Skeletal muscle tissue (tissue), 4 donors: ENCODE results near the gene SEC16A. TPM values are rescaled to one million over a fixed set of nuclear protein-coding genes. Genes with fewer than 3 reads are reported as not detected.

ENCODE experiments used
- H3K27ac ChIP-seq: one replicate; pipeline ENCODE4 v1.7.0; 2013; ENCODE audit warnings: mild to moderate bottlenecking, low read depth, low read length, inconsistent platforms
- H3K27me3 ChIP-seq, 3 donors: one replicate each; pipeline ENCODE4 v1.7.0; 2013; ENCODE audit warnings: low read length in 3 of 3; ENCODE audit not compliant: control insufficient read depth in 3 of 3, insufficient read depth in 3 of 3
- H3K36me3 ChIP-seq, 3 donors: one replicate each; pipeline ENCODE4 v1.7.0; 2013; ENCODE audit warnings: low read length in 3 of 3; ENCODE audit not compliant: control insufficient read depth in 3 of 3, insufficient read depth in 3 of 3
- H3K4me1 ChIP-seq, 3 donors: one replicate each; pipeline ENCODE4 v1.7.0; 2013; ENCODE audit warnings: low read length in 3 of 3, mild to moderate bottlenecking in 3 of 3; ENCODE audit not compliant: control insufficient read depth in 3 of 3, insufficient read depth in 3 of 3
- H3K4me3 ChIP-seq, 3 donors: one replicate each; pipeline ENCODE4 v1.7.0; 2013; ENCODE audit warnings: low read length in 3 of 3
- H3K9ac ChIP-seq, 3 donors: one replicate each; pipeline ENCODE4 v1.7.0; 2013; ENCODE audit warnings: low read length in 3 of 3, mild to moderate bottlenecking in 3 of 3, moderate library complexity in 2 of 3, low read depth in 1 of 3
- H3K9me3 ChIP-seq, 3 donors: one replicate each; pipeline ENCODE4 v1.7.0; 2013; ENCODE audit warnings: low read length in 3 of 3; ENCODE audit not compliant: control insufficient read depth in 3 of 3
- total RNA-seq: library from RNA; depleted of rRNA; stranded (reverse); fragments of >200 nt; gene quantifications from one replicate; pipeline ENCODE4 v1.2.3, GENCODE V29; 2014
- donor health status: Osteomylitis.

SEC16A gene
- total RNA-seq, 1 donor from 2014 or later = 14.1 TPM

GRCh38 chr9:136441191-136441680 is 41.6 kb downstream of the SEC16A start:
- H3K27me3 ChIP-seq = no peaks in the 10 kb centered on the region
- peaks cover 19 to 36% (median 30%) of the 10 kb centered on the region in 3 donors for H3K4me1 ChIP-seq
- peaks cover 42 to 47% (median 45%) of the 10 kb centered on the region in 3 donors for H3K36me3 ChIP-seq
- H3K27ac ChIP-seq = no peak overlapping the region
- no peak overlapping the region for H3K9ac ChIP-seq
- H3K9me3 ChIP-seq = no peaks in the 10 kb centered on the region
- no peak overlapping the region for H3K4me3 ChIP-seq

DNA sequence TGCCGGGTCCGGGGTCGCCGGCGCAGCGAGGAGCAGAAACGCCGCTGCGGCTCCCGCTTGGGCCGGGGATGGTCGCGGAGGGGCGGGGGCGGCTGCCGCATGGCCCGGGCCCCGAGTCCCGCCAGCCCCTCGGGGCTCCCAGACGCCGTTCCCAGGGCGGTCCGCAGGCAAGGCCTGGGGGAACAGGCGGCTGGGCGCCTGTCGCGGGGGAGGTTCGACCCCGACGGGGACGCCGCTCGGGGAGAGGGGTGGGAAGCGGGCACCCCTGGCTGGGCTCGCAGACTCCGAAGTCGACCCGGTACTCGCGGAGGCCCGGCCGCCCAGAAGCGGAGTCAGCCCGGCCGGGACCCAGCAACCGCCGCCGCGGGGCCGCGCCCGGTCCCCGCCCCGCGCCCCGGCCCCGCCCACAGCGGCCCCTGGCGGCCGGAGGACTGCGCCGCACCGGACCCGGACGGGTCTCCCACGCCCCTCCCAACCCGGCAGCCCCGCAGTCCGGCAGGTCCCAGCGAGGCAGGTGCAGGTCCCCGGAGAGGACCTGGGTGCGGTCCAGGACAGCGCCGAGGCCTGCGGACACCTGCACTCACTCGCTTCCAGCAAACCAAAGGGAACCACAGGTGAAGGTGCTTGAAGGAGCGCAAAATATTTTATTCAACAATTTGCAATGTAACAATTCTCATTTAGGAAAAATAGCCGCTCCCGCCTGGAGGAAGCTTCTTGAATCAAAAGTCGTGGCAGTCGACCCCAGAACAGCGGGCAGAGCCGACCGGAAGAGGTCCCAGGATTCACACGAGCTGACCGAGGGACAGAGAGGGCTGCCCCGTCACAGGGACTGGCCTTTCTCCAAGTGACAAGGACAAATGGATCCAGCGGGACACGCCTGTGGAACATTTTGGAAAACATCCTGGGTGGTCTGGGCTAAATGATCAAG is 43.1 kb downstream of the SEC16A start, which contains the start of gene INPP5E:
TSS of gene INPP5E (minus strand) at position 365 of the 928 bp plus-strand sequence. CDS start 426 bp downstream, outside the sequence.
- H3K9me3 ChIP-seq = no peaks in the 10 kb centered on the region
- peaks cover 34 to 44% (median 36%) of the 10 kb centered on the region in 3 donors for H3K36me3 ChIP-seq
- H3K4me3 ChIP-seq = peak within 1 kb of the TSS; percentile 74 to 80 (median 79)
- peaks cover 19 to 36% (median 30%) of the 10 kb centered on the region in 3 donors for H3K4me1 ChIP-seq
- peak within 1 kb of the TSS; percentile 55 for H3K27ac ChIP-seq
- no peaks in the 10 kb centered on the region for H3K27me3 ChIP-seq
- peak within 1 kb of the TSS; percentile 75 to 86 (median 76) for H3K9ac ChIP-seq

- Histone ChIP-seq H3K36me3 (peaks cover 29 to 38% (median 31%) of the 10 kb centered on the region in 3 donors), H3K27ac (no peak overlapping the region)
These were observed 44.0 kb downstream of the SEC16A start for GRCh38 chr9:136438548-136439480.

GRCh38 chr9:136437839-136438547 is 44.8 kb downstream of the SEC16A start:
- Histone ChIP-seq H3K4me1 (peaks cover 19 to 36% (median 30%) of the 10 kb centered on the region in 3 donors), H3K27me3 (no peaks in the 10 kb centered on the region), H3K4me3 (peak overlapping the region; percentile 74 to 80 (median 79)), H3K9ac (peak overlapping the region; percentile 75 to 86 (median 76)), H3K27ac (no peak overlapping the region), H3K9me3 (no peaks in the 10 kb centered on the region), H3K36me3 (peaks cover 21 to 34% (median 24%) of the 10 kb centered on the region in 3 donors)

More at GRCh38 chr9:136438548-136439480, 44.0 kb downstream of the SEC16A start:
- Histone ChIP-seq H3K9me3 (no peaks in the 10 kb centered on the region), H3K4me1 (peaks cover 19 to 36% (median 30%) of the 10 kb centered on the region in 3 donors), H3K4me3 (peak overlapping the region; percentile 74 to 80 (median 79)), H3K27me3 (no peaks in the 10 kb centered on the region), H3K9ac (peak overlapping the region; percentile 75 to 86 (median 76))

- no peak overlapping the region for H3K27ac ChIP-seq
- peak overlapping the region; percentile 70 to 86 (median 75) for H3K9ac ChIP-seq
- H3K36me3 ChIP-seq = peaks cover 15 to 31% (median 22%) of the 10 kb centered on the region in 3 donors
These were observed 45.4 kb downstream of the SEC16A start for GRCh38 chr9:136437430-136437829.

GRCh38 chr9:136436055-136436634 is 46.7 kb downstream of the SEC16A start:
- H3K27ac ChIP-seq = no peak overlapping the region
- H3K9ac ChIP-seq = no peak overlapping the region
- no peaks in the 10 kb centered on the region for H3K9me3 ChIP-seq
- H3K27me3 ChIP-seq = no peaks in the 10 kb centered on the region
- H3K4me3 ChIP-seq = no peak overlapping the region
- peaks cover 19 to 36% (median 30%) of the 10 kb centered on the region in 3 donors for H3K4me1 ChIP-seq
- H3K36me3 ChIP-seq = peaks cover 6 to 23% (median 12%) of the 10 kb centered on the region in 3 donors

More at GRCh38 chr9:136437430-136437829, 45.4 kb downstream of the SEC16A start:
- no peaks in the 10 kb centered on the region for H3K27me3 ChIP-seq
- peak overlapping the region; percentile 43 to 80 (median 54) for H3K4me3 ChIP-seq
- H3K4me1 ChIP-seq = peaks cover 19 to 36% (median 30%) of the 10 kb centered on the region in 3 donors
- no peaks in the 10 kb centered on the region for H3K9me3 ChIP-seq

GRCh38 chr9:136434580-136435169 is 48.2 kb downstream of the SEC16A start:
- no peaks in the 10 kb centered on the region for H3K9me3 ChIP-seq
- no peak overlapping the region for H3K27ac ChIP-seq
- H3K27me3 ChIP-seq = no peaks in the 10 kb centered on the region
- peaks cover 15 to 28% (median 22%) of the 10 kb centered on the region in 3 donors for H3K4me1 ChIP-seq
- no peak overlapping the region for H3K4me3 ChIP-seq
- H3K9ac ChIP-seq = no peak overlapping the region
- peaks cover 11 to 28% (median 21%) of the 10 kb centered on the region in 3 donors for H3K36me3 ChIP-seq

GRCh38 chr9:136433849-136434579 is 48.8 kb downstream of the SEC16A start:
- no peaks in the 10 kb centered on the region for H3K27me3 ChIP-seq
- H3K4me1 ChIP-seq = peaks cover 15 to 25% (median 22%) of the 10 kb centered on the region in 3 donors
- no peak overlapping the region for H3K4me3 ChIP-seq
- H3K9ac ChIP-seq = no peak overlapping the region
- no peak overlapping the region for H3K27ac ChIP-seq
- H3K36me3 ChIP-seq = peaks cover 15 to 34% (median 26%) of the 10 kb centered on the region in 3 donors
- no peaks in the 10 kb centered on the region for H3K9me3 ChIP-seq
